HepG2 (cell line): Measurements from ENCODE around the gene KHK. TPM values are rescaled to one million over a fixed set of nuclear protein-coding genes. Genes with fewer than 3 reads are reported as not detected.

ENCODE experiments used
- DMTF1 ChIP-seq: sonication (generic); formaldehyde crosslinking; IDR thresholded peaks from 2 replicates; pipeline ENCODE4 v1.4.0; 2020; ENCODE audit warnings: mild to moderate bottlenecking, missing genetic modification reagents
- KDM5A ChIP-seq: fragments of 200-600 bp; sonication (generic); IDR thresholded peaks from 2 replicates; pipeline ENCODE4 v1.7.0; 2018; ENCODE audit warnings: antibody characterized with exemption, mild to moderate bottlenecking, low read length, borderline replicate concordance
- SCMH1 ChIP-seq: sonication (generic); formaldehyde crosslinking; IDR thresholded peaks from 2 replicates; pipeline ENCODE4 v1.9.0; 2021; ENCODE audit warnings: missing genetic modification reagents, mild to moderate bottlenecking, borderline replicate concordance
- SKI ChIP-seq: fragments of 450-650 bp; IDR thresholded peaks from one replicate; pipeline ENCODE4 v1.6.1; 2018; ENCODE audit warnings: mild to moderate bottlenecking; ENCODE audit not compliant: partially characterized antibody
- SMAD3 ChIP-seq: sonication (generic); formaldehyde crosslinking; IDR thresholded peaks from 2 replicates; pipeline ENCODE4 v1.4.0; 2020; ENCODE audit warnings: missing genetic modification reagents
- USF2 ChIP-seq, 2 experiments: sonication (generic) in 1 of 2; formaldehyde crosslinking in 1 of 2; IDR thresholded peaks; 2 replicates each; pipeline versions ENCODE4 v1.5.1 to v1.6.1; 2011 to 2020; ENCODE audit warnings: borderline replicate concordance in 1 of 2, low read depth in 1 of 2, low read length in 1 of 2, mild to moderate bottlenecking in 1 of 2, missing genetic modification reagents in 1 of 2, moderate library complexity in 1 of 2
- ZBTB20 ChIP-seq: sonication (generic); formaldehyde crosslinking; IDR thresholded peaks from 2 replicates; pipeline ENCODE4 v1.8.1; 2023; ENCODE audit warnings: missing genetic modification reagents, low read depth, mild to moderate bottlenecking, borderline replicate concordance
- ZBTB33 ChIP-seq: sonication (generic); formaldehyde crosslinking; IDR thresholded peaks from 2 replicates; pipeline ENCODE4 v1.4.0; 2020; ENCODE audit warnings: missing genetic modification reagents
- ZNF660 ChIP-seq: sonication (generic); formaldehyde crosslinking; IDR thresholded peaks from 2 replicates; pipeline ENCODE4 v1.5.1; 2020; ENCODE audit warnings: mild to moderate bottlenecking, low read depth, missing genetic modification reagents, borderline replicate concordance
- polyA plus RNA-seq, 8 experiments: library from polyadenylated mRNA; depleted of rRNA in 3 of 8; stranded (reverse) in 7 of 8; unstranded in 1 of 8; fragments of >200 nt; fragmentation: Illumina TruSeq in 4 of 8; extraction: Trizol in 4 of 8; gene quantifications; 2 replicates each; pipeline versions ENCODE4 v1.2.1 to v1.2.3, GENCODE V29; 2011 to 2016; ENCODE audit warnings: low read depth in 4 of 8, missing spikeins in 1 of 8, mixed read lengths in 1 of 8; ENCODE audit not compliant: insufficient read depth in 1 of 8
- total RNA-seq, 5 experiments: library from RNA; depleted of rRNA; stranded (reverse); fragments of >200 nt; fragmentation: Illumina TruSeq; extraction: Trizol; gene quantifications; 2 replicates each; pipeline ENCODE4 v1.2.3, GENCODE V29; 2016; ENCODE audit warnings: low read depth in 1 of 5
- TF ChIP-seq, protein P1 (sequence below): sonication (generic); formaldehyde crosslinking; IDR thresholded peaks from 2 replicates; pipeline ENCODE4 v1.5.1; 2020; ENCODE audit warnings: mild to moderate bottlenecking, missing genetic modification reagents, borderline replicate concordance
- TF ChIP-seq, protein P2 (sequence below): sonication (generic); formaldehyde crosslinking; IDR thresholded peaks from 2 replicates; pipeline ENCODE4 v1.4.0; 2020; ENCODE audit warnings: missing genetic modification reagents

KHK gene
- total and polyA plus RNA-seq, 2 of the 13 experiments (the other 11 are each of a cell fraction or from before 2014, with no cell fraction given) = 40.9 to 99.2 TPM

GRCh38 chr2:27071277-27071989, 15.1 kb upstream of the KHK start, which contains the start of gene OST4 (continued):
- TF ChIP-seq DMTF1 (CRISPR knock-in tag) = no peak
- TF ChIP-seq SCMH1 (CRISPR knock-in tag) = no peak
- TF ChIP-seq ZBTB33 = no peak
- TF ChIP-seq USF2 (IDR thresholded peaks at IDR 0.05; ENCODE audit: low read depth, low read length) = no peak
- TF ChIP-seq USF2 (CRISPR knock-in tag; IDR thresholded peaks at IDR 0.05; ENCODE audit: borderline replicate concordance) = no peak
- no peak for TF ChIP-seq ZBTB20 (CRISPR knock-in tag)
- peak; percentile 89 for TF ChIP-seq KDM5A
- peak; percentile 94 for TF ChIP-seq SKI
- TF ChIP-seq, protein P1, sequence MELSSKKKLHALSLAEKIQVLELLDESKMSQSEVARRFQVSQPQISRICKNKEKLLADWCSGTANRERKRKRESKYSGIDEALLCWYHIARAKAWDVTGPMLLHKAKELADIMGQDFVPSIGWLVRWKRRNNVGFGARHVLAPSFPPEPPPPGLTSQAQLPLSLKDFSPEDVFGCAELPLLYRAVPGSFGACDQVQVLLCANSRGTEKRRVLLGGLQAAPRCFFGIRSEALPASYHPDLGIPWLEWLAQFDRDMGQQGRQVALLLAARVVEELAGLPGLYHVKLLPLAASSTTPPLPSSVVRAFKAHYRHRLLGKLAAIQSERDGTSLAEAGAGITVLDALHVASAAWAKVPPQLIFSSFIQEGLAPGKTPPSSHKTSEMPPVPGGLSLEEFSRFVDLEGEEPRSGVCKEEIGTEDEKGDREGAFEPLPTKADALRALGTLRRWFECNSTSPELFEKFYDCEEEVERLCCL = peak; percentile 94; the same call in 1 of the 2 replicates
- no peak for TF ChIP-seq ZNF660 (CRISPR knock-in tag)
- TF ChIP-seq, protein P2, sequence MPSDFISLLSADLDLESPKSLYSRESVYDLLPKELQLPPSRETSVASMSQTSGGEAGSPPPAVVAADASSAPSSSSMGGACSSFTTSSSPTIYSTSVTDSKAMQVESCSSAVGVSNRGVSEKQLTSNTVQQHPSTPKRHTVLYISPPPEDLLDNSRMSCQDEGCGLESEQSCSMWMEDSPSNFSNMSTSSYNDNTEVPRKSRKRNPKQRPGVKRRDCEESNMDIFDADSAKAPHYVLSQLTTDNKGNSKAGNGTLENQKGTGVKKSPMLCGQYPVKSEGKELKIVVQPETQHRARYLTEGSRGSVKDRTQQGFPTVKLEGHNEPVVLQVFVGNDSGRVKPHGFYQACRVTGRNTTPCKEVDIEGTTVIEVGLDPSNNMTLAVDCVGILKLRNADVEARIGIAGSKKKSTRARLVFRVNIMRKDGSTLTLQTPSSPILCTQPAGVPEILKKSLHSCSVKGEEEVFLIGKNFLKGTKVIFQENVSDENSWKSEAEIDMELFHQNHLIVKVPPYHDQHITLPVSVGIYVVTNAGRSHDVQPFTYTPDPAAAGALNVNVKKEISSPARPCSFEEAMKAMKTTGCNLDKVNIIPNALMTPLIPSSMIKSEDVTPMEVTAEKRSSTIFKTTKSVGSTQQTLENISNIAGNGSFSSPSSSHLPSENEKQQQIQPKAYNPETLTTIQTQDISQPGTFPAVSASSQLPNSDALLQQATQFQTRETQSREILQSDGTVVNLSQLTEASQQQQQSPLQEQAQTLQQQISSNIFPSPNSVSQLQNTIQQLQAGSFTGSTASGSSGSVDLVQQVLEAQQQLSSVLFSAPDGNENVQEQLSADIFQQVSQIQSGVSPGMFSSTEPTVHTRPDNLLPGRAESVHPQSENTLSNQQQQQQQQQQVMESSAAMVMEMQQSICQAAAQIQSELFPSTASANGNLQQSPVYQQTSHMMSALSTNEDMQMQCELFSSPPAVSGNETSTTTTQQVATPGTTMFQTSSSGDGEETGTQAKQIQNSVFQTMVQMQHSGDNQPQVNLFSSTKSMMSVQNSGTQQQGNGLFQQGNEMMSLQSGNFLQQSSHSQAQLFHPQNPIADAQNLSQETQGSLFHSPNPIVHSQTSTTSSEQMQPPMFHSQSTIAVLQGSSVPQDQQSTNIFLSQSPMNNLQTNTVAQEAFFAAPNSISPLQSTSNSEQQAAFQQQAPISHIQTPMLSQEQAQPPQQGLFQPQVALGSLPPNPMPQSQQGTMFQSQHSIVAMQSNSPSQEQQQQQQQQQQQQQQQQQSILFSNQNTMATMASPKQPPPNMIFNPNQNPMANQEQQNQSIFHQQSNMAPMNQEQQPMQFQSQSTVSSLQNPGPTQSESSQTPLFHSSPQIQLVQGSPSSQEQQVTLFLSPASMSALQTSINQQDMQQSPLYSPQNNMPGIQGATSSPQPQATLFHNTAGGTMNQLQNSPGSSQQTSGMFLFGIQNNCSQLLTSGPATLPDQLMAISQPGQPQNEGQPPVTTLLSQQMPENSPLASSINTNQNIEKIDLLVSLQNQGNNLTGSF = 0 out of 2 replicates have a peak, but pooled peaks have one; percentile 6
- peak; percentile 70; the same call in 1 of the 2 replicates for TF ChIP-seq SMAD3 (CRISPR knock-in tag)
